Liver (tissue), 9 donors: ENCODE data around the gene TRIO. TPM values are rescaled to one million over a fixed set of nuclear protein-coding genes. Genes with fewer than 3 reads are reported as not detected.

Experiments used
- DNase-seq: peaks from one replicate; pipeline ENCODE4 v3.0.0-alpha.2; 2017; ENCODE audit warnings: low spot score
- H3K27ac ChIP-seq, 2 donors: one replicate each; pipeline ENCODE4 v1.7.0; 2013; ENCODE audit warnings: inconsistent platforms in 2 of 2, low read length in 2 of 2, control low read depth in 1 of 2, low read depth in 1 of 2, mild to moderate bottlenecking in 1 of 2
- H3K27me3 ChIP-seq, 4 donors: one replicate each; pipeline versions ENCODE4 v1.6.1 to v1.7.0; 2013; ENCODE audit warnings: low read length in 3 of 4, inconsistent platforms in 1 of 4, mild to moderate bottlenecking in 1 of 4, moderate library complexity in 1 of 4; ENCODE audit not compliant: control insufficient read depth in 4 of 4, insufficient read depth in 4 of 4
- H3K36me3 ChIP-seq, 4 donors: one replicate each; pipeline versions ENCODE4 v1.6.1 to v1.7.0; 2013; ENCODE audit warnings: low read length in 3 of 4, mild to moderate bottlenecking in 3 of 4, low read depth in 1 of 4, moderate library complexity in 1 of 4; ENCODE audit not compliant: control insufficient read depth in 4 of 4, insufficient read depth in 3 of 4
- H3K4me1 ChIP-seq, 4 donors: one replicate each; pipeline versions ENCODE4 v1.6.1 to v1.7.0; 2013; ENCODE audit warnings: low read length in 3 of 4, mild to moderate bottlenecking in 3 of 4, moderate library complexity in 1 of 4; ENCODE audit not compliant: control insufficient read depth in 4 of 4, insufficient read depth in 4 of 4
- H3K4me3 ChIP-seq, 3 donors: one replicate each; pipeline versions ENCODE4 v1.6.1 to v1.7.0; 2013; ENCODE audit warnings: low read length in 3 of 3, control low read depth in 1 of 3, low read depth in 1 of 3, mild to moderate bottlenecking in 1 of 3
- H3K9ac ChIP-seq, 2 donors: one replicate each; pipeline ENCODE4 v1.7.0; 2013; ENCODE audit warnings: low read length in 2 of 2, mild to moderate bottlenecking in 2 of 2, moderate library complexity in 2 of 2, control low read depth in 1 of 2, low read depth in 1 of 2
- H3K9me3 ChIP-seq, 4 donors: one replicate each; pipeline versions ENCODE4 v1.6.1 to v1.7.0; 2013; ENCODE audit warnings: low read length in 3 of 4; ENCODE audit not compliant: control insufficient read depth in 4 of 4
- EGR1 ChIP-seq, 2 donors: IDR thresholded peaks; 2 replicates each; pipeline ENCODE4 v1.6.1; 2016 to 2018; ENCODE audit warnings: antibody characterized with exemption in 2 of 2, low read depth in 2 of 2
- FOXA1 ChIP-seq: IDR thresholded peaks from 2 replicates; pipeline ENCODE4 v1.6.1; 2016; ENCODE audit warnings: antibody characterized with exemption
- FOXA2 ChIP-seq: IDR thresholded peaks from 2 replicates; pipeline ENCODE4 v1.6.1; 2016; ENCODE audit warnings: antibody characterized with exemption
- GABPA ChIP-seq, 2 donors: IDR thresholded peaks in 1 of 2; conservative IDR thresholded peaks in 1 of 2; 2 replicates each; pipeline ENCODE4 v1.6.1; 2016; ENCODE audit warnings: antibody characterized with exemption in 2 of 2, mild to moderate bottlenecking in 1 of 2, moderate library complexity in 1 of 2
- HNF4A ChIP-seq, 2 donors: conservative IDR thresholded peaks; 2 replicates each; pipeline ENCODE4 v1.6.1; 2016; ENCODE audit warnings: antibody characterized with exemption in 2 of 2, mild to moderate bottlenecking in 2 of 2
- HNF4G ChIP-seq: IDR thresholded peaks from 2 replicates; pipeline ENCODE4 v1.6.1; 2016; ENCODE audit warnings: antibody characterized with exemption
- NR2F2 ChIP-seq: IDR thresholded peaks from 2 replicates; pipeline ENCODE4 v1.6.1; 2016; ENCODE audit warnings: antibody characterized with exemption
- RAD21 ChIP-seq, 2 donors: IDR thresholded peaks; 2 replicates each; pipeline ENCODE4 v1.6.1; 2016; ENCODE audit warnings: antibody characterized with exemption in 2 of 2, mild to moderate bottlenecking in 2 of 2
- RXRA ChIP-seq, 2 donors: IDR thresholded peaks; 2 replicates each; pipeline ENCODE4 v1.6.1; 2017 to 2018; ENCODE audit warnings: antibody characterized with exemption in 2 of 2, mild to moderate bottlenecking in 1 of 2
- SP1 ChIP-seq: IDR thresholded peaks from 2 replicates; pipeline ENCODE4 v1.6.1; 2018; ENCODE audit warnings: antibody characterized with exemption, mild to moderate bottlenecking
- TAF1 ChIP-seq: conservative IDR thresholded peaks from 2 replicates; pipeline ENCODE4 v1.6.1; 2016; ENCODE audit warnings: antibody characterized with exemption, mild to moderate bottlenecking
- YY1 ChIP-seq: IDR thresholded peaks from 2 replicates; pipeline ENCODE4 v1.6.1; 2016; ENCODE audit warnings: antibody characterized with exemption, mild to moderate bottlenecking
- whole genome bisulfite sequencing: extraction: QIAGEN DNeasy Blood & Tissue Kit; methylation state at CpG from one replicate; pipeline ENCODE4 v1.1.7; 2013; 5-methylcytosine and 5-hydroxymethylcytosine counted together
- polyA plus RNA-seq, 2 donors: library from polyadenylated mRNA; stranded (reverse) in 1 of 2; unstranded in 1 of 2; fragments of 200-250 nt in 1 of 2; fragments of >200 nt in 1 of 2; fragmentation: Nextera tagmentation in 1 of 2; extraction: Ambion mirVana in 1 of 2; gene quantifications; one replicate each; pipeline versions ENCODE4 v1.2.1 to v1.2.3, GENCODE V29; 2013 to 2015
- total RNA-seq, 2 donors: library from RNA; depleted of rRNA; stranded (reverse); fragments of >200 nt; gene quantifications; one replicate each; pipeline ENCODE4 v1.2.3, GENCODE V29; 2014
- TF ChIP-seq, protein P1 (sequence below): IDR thresholded peaks from 2 replicates; pipeline ENCODE4 v1.6.1; 2016; ENCODE audit warnings: antibody characterized with exemption
- TF ChIP-seq, protein P2 (sequence below): fragments of 150-350 bp; IDR thresholded peaks from 2 replicates; pipeline ENCODE4 v1.5.1; 2017; ENCODE audit warnings: improper control_type of control experiment, low read depth, low read length; ENCODE audit not compliant: missing input control
- TF ChIP-seq, protein P3 (sequence below): IDR thresholded peaks from 2 replicates; pipeline ENCODE4 v1.6.1; 2016; ENCODE audit warnings: antibody characterized with exemption
- TF ChIP-seq, protein P4 (sequence below): IDR thresholded peaks from 2 replicates; pipeline ENCODE4 v1.6.1; 2016; ENCODE audit warnings: antibody characterized with exemption, mild to moderate bottlenecking
- donor health status: healthy.
- donor health status: healthy.
- donor health status: healthy.
- donor health status: healthy.
- donor health status: healthy.

TRIO gene
- total and polyA plus RNA-seq, 4 donors: 8.5 to 86.2 (median 16.0) TPM

DNA sequence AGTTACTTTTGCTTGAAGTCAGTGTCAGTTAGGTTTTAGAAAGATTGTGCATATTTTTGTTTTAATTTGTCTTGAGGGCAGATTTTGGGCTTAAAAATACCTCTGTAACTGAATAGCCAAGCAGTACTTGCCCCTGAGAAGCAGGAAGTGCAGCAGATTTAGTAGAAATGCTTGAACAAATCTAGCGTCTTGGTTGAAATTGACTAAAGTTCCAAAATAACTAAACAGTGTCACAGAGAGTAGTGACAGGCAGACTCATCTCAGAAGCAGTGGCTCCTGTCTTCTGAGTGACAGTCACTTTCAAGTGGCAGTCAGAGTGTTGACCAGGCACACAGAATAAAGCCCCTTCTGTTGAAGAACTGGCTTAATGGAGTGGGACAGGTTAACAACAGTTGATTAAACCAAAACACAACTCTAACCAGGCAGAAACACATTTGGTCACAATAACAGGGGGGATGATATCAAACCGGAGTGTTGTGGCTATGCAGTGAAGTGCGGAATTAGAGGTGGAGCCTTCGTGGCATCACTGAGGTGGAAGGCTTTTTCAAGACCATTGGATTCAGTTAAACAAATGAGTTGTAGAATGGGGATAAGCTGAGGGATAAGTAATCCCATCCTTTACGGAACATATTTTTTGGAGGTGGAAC is 29.1 kb downstream of the TRIO start:
- H3K36me3 ChIP-seq: no peaks in the 10 kb centered on the region
- H3K9me3 ChIP-seq: no peaks in the 10 kb centered on the region
- WGBS: 81% methylated on average over 5 of the region's 5 CpGs
- no peak for DNase-seq
- peaks cover 16 to 54% (median 32%) of the 10 kb centered on the region in 4 donors for H3K4me1 ChIP-seq
- H3K9ac ChIP-seq: no peak overlapping the region
- TF ChIP-seq EGR1 (IDR thresholded peaks at IDR 0.05; ENCODE audit: low read depth in 2 of 2) (no peak), SP1 (no peak), RXRA (IDR thresholded peaks at IDR 0.05) (no peak), FOXA1 (no peak), HNF4A (conservative IDR thresholded peaks at IDR 0.05) (no peak), TAF1 (no peak), HNF4G (no peak), RAD21 (IDR thresholded peaks at IDR 0.05) (no peak), NR2F2 (no peak)
- TF ChIP-seq, protein P1, sequence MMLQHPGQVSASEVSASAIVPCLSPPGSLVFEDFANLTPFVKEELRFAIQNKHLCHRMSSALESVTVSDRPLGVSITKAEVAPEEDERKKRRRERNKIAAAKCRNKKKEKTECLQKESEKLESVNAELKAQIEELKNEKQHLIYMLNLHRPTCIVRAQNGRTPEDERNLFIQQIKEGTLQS: no peak
- TF ChIP-seq, protein P2, sequence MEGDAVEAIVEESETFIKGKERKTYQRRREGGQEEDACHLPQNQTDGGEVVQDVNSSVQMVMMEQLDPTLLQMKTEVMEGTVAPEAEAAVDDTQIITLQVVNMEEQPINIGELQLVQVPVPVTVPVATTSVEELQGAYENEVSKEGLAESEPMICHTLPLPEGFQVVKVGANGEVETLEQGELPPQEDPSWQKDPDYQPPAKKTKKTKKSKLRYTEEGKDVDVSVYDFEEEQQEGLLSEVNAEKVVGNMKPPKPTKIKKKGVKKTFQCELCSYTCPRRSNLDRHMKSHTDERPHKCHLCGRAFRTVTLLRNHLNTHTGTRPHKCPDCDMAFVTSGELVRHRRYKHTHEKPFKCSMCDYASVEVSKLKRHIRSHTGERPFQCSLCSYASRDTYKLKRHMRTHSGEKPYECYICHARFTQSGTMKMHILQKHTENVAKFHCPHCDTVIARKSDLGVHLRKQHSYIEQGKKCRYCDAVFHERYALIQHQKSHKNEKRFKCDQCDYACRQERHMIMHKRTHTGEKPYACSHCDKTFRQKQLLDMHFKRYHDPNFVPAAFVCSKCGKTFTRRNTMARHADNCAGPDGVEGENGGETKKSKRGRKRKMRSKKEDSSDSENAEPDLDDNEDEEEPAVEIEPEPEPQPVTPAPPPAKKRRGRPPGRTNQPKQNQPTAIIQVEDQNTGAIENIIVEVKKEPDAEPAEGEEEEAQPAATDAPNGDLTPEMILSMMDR: no peak
- no peak overlapping the region for H3K27ac ChIP-seq
- no peak overlapping the region for H3K4me3 ChIP-seq
- H3K27me3 ChIP-seq: no peaks in the 10 kb centered on the region

DNA sequence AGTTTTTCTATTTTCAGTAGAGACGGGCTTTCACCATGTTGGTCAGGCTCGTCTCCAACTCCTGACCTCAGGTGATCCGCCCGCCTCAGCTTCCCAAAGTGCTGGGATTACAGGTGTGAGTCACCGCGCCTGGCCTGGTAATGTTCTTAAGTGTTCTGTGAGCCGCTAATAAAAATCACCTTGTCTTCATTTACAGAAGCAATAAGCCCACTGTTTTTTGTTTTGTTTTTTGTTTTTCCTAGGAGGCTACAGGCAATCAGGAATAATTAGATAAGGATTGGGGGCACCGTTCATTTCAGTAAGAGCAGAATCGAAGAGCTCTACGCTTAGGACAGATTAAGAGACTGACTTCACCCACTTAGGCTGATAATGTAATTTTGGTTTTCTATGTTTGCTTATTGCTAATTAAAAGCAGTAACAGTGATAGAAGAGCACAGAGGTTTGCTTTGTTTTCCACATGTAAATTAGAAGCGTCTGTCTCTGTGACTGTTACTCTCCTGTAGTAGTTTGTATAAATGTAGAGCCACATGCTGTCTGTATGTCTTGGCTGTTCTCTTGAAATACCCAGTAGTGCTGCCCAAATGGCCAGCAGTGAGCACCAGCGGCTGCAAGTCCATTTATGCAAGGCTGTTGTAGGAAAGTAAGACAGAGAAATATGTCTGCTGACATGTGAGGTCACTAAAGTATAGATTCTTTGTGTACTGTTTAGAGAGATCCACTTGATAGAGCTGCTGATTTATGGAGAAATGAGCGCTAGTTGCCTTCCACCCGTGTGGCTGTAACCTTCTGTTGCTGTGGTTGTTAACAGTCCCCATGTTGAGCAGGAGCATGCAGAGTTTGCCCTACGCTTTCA is 30.5 kb downstream of the TRIO start:
- Histone ChIP-seq H3K9me3 (no peaks in the 10 kb centered on the region), H3K36me3 (no peaks in the 10 kb centered on the region), H3K4me3 (no peak overlapping the region), H3K4me1 (peaks cover 15 to 50% (median 28%) of the 10 kb centered on the region in 4 donors), H3K27me3 (no peaks in the 10 kb centered on the region), H3K27ac (no peak overlapping the region), H3K9ac (no peak overlapping the region)
- WGBS: 86% methylated on average over 15 of the region's 15 CpGs
- DNase-seq: no peak
- TF ChIP-seq NR2F2: no peak

DNA sequence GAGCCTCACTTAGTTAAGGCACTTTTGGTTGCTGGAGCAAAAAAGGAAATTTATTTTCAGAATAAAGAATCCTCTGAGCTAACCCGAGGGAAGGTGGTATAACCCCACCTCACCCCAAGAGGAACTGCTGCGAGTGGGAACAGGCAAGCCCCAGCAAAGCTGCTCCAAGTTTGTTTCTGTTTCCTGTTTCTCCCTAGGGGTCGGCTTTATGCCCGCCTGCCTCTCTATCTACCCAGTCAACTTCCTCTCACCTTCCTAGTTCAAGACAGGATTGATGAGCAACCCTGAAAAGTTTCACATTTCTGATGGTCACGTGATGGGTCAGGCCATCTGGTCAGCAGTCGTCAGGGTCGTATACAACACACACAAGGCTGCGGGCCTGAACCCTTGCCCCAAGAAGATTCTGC is 31.1 kb downstream of the TRIO start:
- no peak for DNase-seq
- Histone ChIP-seq H3K27ac (no peak overlapping the region), H3K36me3 (no peaks in the 10 kb centered on the region), H3K27me3 (no peaks in the 10 kb centered on the region), H3K9me3 (no peaks in the 10 kb centered on the region), H3K4me1 (peaks cover 17 to 47% (median 28%) of the 10 kb centered on the region in 4 donors), H3K4me3 (no peak overlapping the region), H3K9ac (no peak overlapping the region)
- 54% methylated on average over 8 of the region's 8 CpGs for WGBS
- TF ChIP-seq, protein P3, sequence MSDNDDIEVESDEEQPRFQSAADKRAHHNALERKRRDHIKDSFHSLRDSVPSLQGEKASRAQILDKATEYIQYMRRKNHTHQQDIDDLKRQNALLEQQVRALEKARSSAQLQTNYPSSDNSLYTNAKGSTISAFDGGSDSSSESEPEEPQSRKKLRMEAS: no peak
- TF ChIP-seq RAD21 (IDR thresholded peaks at IDR 0.05): no peak
- TF ChIP-seq GABPA (IDR thresholded peaks at IDR 0.05 in 1 of 2, conservative IDR thresholded peaks at IDR 0.05 in 1 of 2): no peak
- TF ChIP-seq, protein P4, sequence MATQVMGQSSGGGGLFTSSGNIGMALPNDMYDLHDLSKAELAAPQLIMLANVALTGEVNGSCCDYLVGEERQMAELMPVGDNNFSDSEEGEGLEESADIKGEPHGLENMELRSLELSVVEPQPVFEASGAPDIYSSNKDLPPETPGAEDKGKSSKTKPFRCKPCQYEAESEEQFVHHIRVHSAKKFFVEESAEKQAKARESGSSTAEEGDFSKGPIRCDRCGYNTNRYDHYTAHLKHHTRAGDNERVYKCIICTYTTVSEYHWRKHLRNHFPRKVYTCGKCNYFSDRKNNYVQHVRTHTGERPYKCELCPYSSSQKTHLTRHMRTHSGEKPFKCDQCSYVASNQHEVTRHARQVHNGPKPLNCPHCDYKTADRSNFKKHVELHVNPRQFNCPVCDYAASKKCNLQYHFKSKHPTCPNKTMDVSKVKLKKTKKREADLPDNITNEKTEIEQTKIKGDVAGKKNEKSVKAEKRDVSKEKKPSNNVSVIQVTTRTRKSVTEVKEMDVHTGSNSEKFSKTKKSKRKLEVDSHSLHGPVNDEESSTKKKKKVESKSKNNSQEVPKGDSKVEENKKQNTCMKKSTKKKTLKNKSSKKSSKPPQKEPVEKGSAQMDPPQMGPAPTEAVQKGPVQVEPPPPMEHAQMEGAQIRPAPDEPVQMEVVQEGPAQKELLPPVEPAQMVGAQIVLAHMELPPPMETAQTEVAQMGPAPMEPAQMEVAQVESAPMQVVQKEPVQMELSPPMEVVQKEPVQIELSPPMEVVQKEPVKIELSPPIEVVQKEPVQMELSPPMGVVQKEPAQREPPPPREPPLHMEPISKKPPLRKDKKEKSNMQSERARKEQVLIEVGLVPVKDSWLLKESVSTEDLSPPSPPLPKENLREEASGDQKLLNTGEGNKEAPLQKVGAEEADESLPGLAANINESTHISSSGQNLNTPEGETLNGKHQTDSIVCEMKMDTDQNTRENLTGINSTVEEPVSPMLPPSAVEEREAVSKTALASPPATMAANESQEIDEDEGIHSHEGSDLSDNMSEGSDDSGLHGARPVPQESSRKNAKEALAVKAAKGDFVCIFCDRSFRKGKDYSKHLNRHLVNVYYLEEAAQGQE: no peak
- TF ChIP-seq, protein P1: no peak
- TF ChIP-seq RXRA (IDR thresholded peaks at IDR 0.05): no peak
- no peak for TF ChIP-seq FOXA2
- TF ChIP-seq TAF1: no peak
- TF ChIP-seq YY1: no peak
- TF ChIP-seq, protein P2: no peak
- TF ChIP-seq SP1: no peak
- no peak for TF ChIP-seq FOXA1
- no peak for TF ChIP-seq NR2F2
- no peak for TF ChIP-seq HNF4G
